Measurements from ENCODE around the gene COA5. TPM values are rescaled to one million over a fixed set of nuclear protein-coding genes. Genes with fewer than 3 reads are reported as not detected.

COA5 gene
- polyA plus RNA-seq, 2 of the 4 experiments (the other 2 are of a cell fraction), result 32.7 to 43.3 TPM

DNA sequence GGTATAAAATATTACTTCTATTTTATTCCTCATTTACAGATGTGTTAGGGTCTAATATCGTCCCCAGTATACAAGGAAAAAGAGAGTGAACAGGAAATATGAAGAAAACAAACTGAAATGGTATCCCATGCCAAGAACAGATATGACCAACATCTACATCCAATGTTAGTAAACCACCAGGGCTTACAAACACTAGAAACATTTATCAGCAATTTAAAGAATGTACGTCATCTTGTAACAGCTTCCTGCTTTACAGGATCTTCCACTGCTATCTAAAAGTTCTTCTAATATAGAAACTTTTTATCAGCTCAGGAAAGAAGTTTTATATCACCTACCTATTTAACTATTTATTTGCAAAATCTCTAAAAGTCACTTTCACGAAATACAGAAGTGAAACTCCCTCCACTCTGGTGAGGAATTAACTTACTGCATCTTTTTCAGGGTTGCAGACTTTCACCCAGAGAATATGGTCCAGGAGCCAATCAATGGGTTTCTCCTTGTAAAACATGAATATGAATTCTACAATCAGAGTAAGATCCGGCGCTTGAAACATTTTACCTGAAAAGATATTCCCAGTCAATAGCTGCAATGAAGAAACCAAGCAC, 35.3 kb upstream of the COA5 start:
- ATAC-seq (no peak), FAIRE-seq (no peak), DNase-seq (ENCODE audit: low read depth in 1 of 2, low spot score in 1 of 2) (no peak)
- Histone ChIP-seq H3K4me1 (no peaks in the 10 kb centered on the region), H3K27ac (no peak overlapping the region), H3K9me3 (no peaks in the 10 kb centered on the region), H3K4me2 (no peak overlapping the region), H3K4me3 (no peak overlapping the region)
- TF ChIP-seq CEBPB (IDR thresholded peaks at IDR 0.05) (no peak), HOXA7 (CRISPR knock-in tag; IDR thresholded peaks at IDR 0.05) (no peak), HDAC2 (IDR thresholded peaks at IDR 0.05) (no peak), RNF2 (IDR thresholded peaks at IDR 0.05; ENCODE audit: borderline replicate concordance, low read depth) (no peak), FOSL2 (IDR thresholded peaks at IDR 0.05) (no peak), FOSL2 (CRISPR knock-in tag; IDR thresholded peaks at IDR 0.05) (no peak), EP300 (IDR thresholded peaks at IDR 0.05) (no peak)
- TF ChIP-seq, protein P1, sequence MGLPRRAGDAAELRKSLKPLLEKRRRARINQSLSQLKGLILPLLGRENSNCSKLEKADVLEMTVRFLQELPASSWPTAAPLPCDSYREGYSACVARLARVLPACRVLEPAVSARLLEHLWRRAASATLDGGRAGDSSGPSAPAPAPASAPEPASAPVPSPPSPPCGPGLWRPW (IDR thresholded peaks at IDR 0.05), result no peak
- TF ChIP-seq, protein P2, sequence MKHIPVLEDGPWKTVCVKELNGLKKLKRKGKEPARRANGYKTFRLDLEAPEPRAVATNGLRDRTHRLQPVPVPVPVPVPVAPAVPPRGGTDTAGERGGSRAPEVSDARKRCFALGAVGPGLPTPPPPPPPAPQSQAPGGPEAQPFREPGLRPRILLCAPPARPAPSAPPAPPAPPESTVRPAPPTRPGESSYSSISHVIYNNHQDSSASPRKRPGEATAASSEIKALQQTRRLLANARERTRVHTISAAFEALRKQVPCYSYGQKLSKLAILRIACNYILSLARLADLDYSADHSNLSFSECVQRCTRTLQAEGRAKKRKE (CRISPR knock-in tag; IDR thresholded peaks at IDR 0.05; ENCODE audit: low read depth), result no peak
- TF ChIP-seq, protein P3, sequence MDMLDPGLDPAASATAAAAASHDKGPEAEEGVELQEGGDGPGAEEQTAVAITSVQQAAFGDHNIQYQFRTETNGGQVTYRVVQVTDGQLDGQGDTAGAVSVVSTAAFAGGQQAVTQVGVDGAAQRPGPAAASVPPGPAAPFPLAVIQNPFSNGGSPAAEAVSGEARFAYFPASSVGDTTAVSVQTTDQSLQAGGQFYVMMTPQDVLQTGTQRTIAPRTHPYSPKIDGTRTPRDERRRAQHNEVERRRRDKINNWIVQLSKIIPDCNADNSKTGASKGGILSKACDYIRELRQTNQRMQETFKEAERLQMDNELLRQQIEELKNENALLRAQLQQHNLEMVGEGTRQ (IDR thresholded peaks at IDR 0.05), result no peak
- WGBS (ENCODE audit: missing lambda C conversion rate), result 67% methylated on average over 5 of the region's 5 CpGs
- ChIA-PET POLR2A (no interaction called here), CTCF (interaction anchor here (0.6 kb wide), 1 partner anchor 194 kb away, joined by 3 read pairs; no protein-coding TSS in a partner anchor)

DNA sequence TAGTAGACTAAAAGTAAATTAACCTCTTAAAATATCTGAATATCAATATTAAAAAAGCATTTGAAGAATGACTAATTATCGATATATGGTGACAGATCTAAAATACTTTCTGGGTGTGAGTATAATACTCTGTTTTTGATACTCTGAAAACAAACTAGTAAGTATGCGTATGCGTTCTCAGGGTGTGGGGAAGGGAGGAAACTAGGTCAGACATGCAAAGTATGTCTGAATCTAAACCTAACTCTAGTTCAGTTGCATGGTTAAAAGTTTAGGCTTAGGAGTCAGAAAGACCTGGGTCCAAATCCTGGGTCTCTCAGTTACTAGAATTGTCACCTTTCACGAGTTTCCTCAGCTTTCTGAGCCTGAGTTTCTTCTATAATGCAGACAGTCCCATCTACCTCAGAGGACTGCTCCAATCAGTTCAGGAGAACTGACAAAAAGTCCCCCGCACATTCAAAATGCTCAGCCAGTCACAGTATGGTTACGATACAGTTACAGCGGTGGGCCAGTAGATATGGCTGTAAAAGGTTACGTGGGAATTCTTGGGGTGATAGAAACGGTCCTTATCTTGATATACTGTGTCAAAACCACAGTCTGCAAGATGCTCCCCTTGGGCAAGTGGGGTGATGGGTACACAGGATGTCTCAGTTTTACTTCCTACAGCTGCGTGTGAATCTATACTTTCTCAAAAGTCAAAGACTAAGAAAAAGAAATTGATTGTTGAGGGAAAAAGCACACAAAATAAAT, 29.3 kb upstream of the COA5 start:
- no peak for FAIRE-seq
- no peaks in the 10 kb centered on the region for H3K9me3 ChIP-seq
- ATAC-seq, result no peak
- H3K4me2 ChIP-seq, result no peak overlapping the region
- no peak overlapping the region for H3K27ac ChIP-seq
- CTCF ChIA-PET, result no interaction called here
- no peaks in the 10 kb centered on the region for H3K4me1 ChIP-seq
- POLR2A ChIA-PET, result no interaction called here
- no peak for DNase-seq (ENCODE audit: low read depth in 1 of 2, low spot score in 1 of 2)
- H3K4me3 ChIP-seq, result no peak overlapping the region
- TF ChIP-seq GATA3 (IDR thresholded peaks at IDR 0.05; ENCODE audit: borderline replicate concordance) (no peak), FOXS1 (CRISPR knock-in tag; IDR thresholded peaks at IDR 0.05) (no peak), FOSL2 (IDR thresholded peaks at IDR 0.05) (no peak), FOSL2 (CRISPR knock-in tag; IDR thresholded peaks at IDR 0.05) (no peak), TFCP2L1 (CRISPR knock-in tag; IDR thresholded peaks at IDR 0.05) (no peak), ZC3H11A (IDR thresholded peaks at IDR 0.05) (no peak), SREBF2 (IDR thresholded peaks at IDR 0.05) (no peak), TP53 (CRISPR knock-in tag; IDR thresholded peaks at IDR 0.05) (no peak), HOXB13 (CRISPR knock-in tag; IDR thresholded peaks at IDR 0.05; ENCODE audit: low read depth) (no peak), EHMT2 (IDR thresholded peaks at IDR 0.05; ENCODE audit: low read depth) (no peak), KDM5A (IDR thresholded peaks at IDR 0.05) (no peak)
- 70% methylated on average over 10 of the region's 10 CpGs for WGBS (ENCODE audit: missing lambda C conversion rate)

DNA sequence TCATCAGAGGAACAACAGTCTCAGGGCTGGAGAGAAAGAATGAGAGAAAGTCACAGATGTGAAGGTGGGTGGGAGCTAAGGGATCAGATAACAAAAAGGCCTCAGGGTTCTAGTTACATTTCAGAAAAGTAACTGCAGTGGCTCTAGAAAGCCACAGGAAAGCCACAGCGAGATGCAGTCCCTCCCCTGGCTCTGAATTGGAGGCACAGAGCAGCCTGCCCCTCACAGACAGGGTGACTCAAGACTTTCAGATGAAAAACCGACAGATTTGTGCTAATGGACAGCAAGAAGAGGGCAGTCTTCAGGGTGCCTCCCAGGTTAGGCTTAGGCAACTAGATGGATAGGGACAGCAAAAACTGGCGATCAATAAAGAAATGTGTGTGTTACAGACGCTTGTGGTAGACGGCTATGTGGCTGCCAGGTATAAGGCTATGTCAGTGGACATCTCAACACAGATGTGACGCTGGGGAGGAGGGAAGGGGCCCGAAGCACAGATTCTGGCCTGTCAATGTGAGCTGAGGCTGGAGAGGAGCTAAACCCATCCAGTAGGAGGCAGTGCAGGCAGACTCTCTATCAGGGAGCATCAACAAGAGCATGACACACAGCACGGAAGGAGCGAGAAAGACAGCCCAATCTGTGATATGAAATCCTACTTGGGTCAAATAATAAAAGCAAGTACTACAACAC, 26.2 kb upstream of the COA5 start:
- TF ChIP-seq, protein P4, sequence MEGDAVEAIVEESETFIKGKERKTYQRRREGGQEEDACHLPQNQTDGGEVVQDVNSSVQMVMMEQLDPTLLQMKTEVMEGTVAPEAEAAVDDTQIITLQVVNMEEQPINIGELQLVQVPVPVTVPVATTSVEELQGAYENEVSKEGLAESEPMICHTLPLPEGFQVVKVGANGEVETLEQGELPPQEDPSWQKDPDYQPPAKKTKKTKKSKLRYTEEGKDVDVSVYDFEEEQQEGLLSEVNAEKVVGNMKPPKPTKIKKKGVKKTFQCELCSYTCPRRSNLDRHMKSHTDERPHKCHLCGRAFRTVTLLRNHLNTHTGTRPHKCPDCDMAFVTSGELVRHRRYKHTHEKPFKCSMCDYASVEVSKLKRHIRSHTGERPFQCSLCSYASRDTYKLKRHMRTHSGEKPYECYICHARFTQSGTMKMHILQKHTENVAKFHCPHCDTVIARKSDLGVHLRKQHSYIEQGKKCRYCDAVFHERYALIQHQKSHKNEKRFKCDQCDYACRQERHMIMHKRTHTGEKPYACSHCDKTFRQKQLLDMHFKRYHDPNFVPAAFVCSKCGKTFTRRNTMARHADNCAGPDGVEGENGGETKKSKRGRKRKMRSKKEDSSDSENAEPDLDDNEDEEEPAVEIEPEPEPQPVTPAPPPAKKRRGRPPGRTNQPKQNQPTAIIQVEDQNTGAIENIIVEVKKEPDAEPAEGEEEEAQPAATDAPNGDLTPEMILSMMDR (IDR thresholded peaks at IDR 0.05), result peak; percentile 29; the same call in 1 of the 3 replicates
- TF ChIP-seq EHF (CRISPR knock-in tag; IDR thresholded peaks at IDR 0.05), result no peak
- TF ChIP-seq RAD21 (conservative IDR thresholded peaks at IDR 0.05 in 1 of 2, IDR thresholded peaks at IDR 0.05 in 1 of 2), result peak in 1 of 2 experiments; percentile 21; a peak in 1 of 5 replicates
- no peaks in the 10 kb centered on the region for H3K4me1 ChIP-seq
- FAIRE-seq (no peak), ATAC-seq (peak; percentile 77 to 90), DNase-seq (ENCODE audit: low read depth in 1 of 2, low spot score in 1 of 2) (peak; percentile 3 to 29)
- H3K9me3 ChIP-seq, result no peaks in the 10 kb centered on the region
- no peak overlapping the region for H3K4me3 ChIP-seq
- ChIA-PET POLR2A (no interaction called here), CTCF (interaction anchor here (0.7 to 1.2 kb wide), 2 partner anchors 203 to 432 kb away, joined by 3 read pairs; no protein-coding TSS in a partner anchor)
- H3K4me2 ChIP-seq, result no peak overlapping the region
- 66% methylated on average over 9 of the region's 9 CpGs for WGBS (ENCODE audit: missing lambda C conversion rate)
- no peak overlapping the region for H3K27ac ChIP-seq
